GM20000 (cell line): ENCODE measurements around the gene NALF2.

Experiments used
- DNase-seq: peaks from one replicate; pipeline ENCODE4 v3.0.0; 2012; ENCODE audit warnings: low spot score
- TF ChIP-seq, protein P1 (sequence below): IDR thresholded peaks from 2 replicates; pipeline ENCODE4 v1.5.1; 2012; ENCODE audit warnings: mild to moderate bottlenecking, control low read depth; ENCODE audit errors: extremely low read depth, missing control alignments

NALF2 gene

DNA sequence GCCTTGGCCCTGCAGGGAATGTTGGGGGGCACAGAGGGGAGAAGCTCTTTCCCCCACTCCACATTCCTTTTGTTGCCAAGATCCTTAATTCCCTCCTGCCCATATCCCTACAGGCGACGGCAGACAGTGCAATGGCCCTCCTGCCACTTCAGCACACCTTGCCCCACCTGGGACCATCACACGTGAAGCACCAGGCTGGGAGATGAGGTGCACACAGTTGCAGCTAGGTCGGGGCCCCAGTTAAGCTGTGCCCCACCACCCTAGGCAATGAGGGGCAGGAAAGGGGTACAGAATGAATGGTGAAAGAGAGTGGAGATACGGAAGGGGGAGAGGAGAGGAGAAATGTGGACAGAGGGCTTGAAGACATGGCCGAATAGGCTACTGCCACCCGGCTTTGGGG lies 26.2 kb downstream of the NALF2 start:
- TF ChIP-seq, protein P1, sequence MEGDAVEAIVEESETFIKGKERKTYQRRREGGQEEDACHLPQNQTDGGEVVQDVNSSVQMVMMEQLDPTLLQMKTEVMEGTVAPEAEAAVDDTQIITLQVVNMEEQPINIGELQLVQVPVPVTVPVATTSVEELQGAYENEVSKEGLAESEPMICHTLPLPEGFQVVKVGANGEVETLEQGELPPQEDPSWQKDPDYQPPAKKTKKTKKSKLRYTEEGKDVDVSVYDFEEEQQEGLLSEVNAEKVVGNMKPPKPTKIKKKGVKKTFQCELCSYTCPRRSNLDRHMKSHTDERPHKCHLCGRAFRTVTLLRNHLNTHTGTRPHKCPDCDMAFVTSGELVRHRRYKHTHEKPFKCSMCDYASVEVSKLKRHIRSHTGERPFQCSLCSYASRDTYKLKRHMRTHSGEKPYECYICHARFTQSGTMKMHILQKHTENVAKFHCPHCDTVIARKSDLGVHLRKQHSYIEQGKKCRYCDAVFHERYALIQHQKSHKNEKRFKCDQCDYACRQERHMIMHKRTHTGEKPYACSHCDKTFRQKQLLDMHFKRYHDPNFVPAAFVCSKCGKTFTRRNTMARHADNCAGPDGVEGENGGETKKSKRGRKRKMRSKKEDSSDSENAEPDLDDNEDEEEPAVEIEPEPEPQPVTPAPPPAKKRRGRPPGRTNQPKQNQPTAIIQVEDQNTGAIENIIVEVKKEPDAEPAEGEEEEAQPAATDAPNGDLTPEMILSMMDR = no peak
- no peak for DNase-seq

DNA sequence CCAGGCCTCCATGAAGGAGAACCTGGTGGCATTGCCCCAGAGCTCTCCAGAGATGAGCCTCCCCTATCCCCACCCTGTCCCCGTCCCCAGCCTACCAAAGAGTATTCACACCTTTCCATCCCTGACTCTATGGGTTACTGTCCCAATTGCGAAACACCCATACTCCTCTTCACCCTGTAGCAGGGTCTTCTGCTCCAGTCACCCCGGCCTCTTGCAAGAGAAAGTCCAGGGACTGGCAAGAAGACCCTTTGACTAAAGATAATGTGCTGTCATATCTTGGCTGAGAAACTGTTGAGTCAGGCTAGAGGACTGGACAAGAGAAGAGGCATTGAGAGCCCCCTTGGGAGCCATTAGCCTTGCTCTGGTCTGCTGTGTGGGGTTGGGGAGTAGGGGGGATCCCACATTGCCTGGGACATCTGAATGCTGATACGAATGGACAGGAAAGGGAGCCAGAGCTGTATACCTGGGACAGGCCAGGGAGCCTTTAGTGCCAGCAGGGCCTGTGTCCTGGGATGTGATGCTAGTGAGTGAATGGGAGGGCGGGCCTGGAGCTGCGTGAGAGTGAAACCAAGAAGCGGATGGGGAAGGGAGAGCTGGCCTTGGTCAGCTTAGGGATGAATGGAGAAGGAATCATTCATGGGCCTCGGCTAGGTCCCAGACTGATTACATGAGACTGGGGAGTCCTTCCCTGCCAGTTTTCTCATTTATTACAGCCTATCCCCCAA lies 27.1 kb downstream of the NALF2 start:
- no peak for DNase-seq
- TF ChIP-seq, protein P1 = no peak

DNA sequence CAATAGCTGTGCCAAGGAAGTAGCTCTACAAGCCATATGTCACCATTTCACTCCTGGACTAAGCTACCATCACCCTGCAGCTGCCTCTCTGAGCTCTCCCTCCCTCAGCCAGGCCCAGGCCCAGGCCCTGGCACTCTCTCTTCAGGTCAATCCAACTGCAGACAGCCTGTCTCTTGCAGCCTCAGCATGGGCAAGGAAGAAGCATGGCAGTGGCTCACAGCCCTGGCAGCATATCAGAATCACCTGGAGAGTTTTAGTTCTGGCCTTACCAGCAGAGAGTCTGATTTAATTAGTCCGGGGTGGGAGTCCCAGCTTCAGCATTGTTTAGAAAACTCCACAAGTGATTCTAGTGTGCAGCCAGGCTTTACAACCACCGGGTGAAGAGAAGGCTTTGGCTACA lies 31.5 kb downstream of the NALF2 start:
- TF ChIP-seq, protein P1 = no peak
- no peak for DNase-seq

DNA sequence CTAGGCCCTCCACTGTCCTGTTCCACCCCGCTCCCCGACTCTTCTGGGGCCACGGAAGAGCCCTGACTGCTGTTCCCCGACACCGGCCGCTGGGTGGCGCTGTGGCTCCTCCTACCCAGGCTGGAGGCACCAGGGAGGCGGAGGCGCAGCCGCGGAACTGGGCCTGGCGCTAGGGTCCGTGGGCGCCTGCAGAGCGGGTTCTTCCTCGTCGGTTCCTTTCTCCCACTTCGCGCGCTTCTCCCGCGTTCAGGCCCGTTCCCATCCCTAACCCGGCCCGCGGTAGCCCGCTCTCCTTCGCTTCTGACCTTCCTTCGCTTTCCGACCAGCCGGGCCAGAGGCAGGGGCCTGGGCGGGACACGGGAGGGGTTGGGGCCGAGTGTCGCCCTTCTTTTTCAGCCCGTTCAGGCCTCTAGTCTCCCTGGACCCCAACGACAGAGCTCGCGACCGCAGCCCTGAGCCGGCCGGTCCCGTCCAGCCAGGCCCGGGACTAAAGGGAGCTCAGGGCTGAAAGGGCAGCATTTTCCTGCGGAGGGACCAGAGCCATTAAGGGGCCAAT lies 34.3 kb downstream of the NALF2 start:
- TF ChIP-seq, protein P1 = peak; percentile 28
- peak; percentile 60 for DNase-seq

DNA sequence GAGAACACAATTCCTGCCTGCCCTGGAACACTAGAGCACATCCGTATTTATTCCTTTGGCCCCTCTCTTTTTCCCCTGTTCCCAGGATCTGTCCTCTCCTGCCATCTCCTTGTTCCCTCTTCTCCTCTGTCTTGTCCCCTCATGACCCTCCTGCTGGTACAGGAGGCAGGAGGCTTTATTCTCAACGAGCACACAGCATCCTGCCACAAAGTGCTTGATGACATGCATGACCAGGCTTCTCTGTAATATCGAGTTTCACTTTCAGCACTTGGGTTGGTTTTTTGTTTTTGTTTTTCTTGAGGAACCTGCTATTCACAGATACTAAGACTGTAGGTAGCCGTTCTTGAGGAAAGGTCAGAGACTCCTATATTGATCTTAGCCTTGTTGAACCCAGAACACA lies 35.3 kb downstream of the NALF2 start:
- DNase-seq = no peak
- TF ChIP-seq, protein P1 = no peak

DNA sequence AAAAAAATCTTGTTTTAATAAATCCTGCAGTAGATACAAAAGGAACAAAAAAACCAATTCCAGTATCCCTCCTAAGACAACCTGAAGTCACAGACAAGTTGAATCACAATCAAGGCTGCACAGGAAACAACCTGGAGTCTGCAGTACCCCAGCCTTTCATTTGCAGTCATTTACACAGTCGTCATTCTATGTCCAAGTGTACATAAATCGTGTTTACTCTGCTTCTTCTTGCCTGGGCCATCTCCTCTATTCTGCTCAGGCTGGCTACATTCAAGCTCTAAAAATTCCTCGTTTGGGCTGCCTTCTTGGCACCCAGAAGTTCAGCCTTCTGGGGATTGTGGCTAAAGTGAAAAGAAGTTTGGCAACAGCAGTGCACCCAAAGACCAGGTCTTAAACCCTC lies 37.8 kb downstream of the NALF2 start:
- TF ChIP-seq, protein P1 = no peak
- DNase-seq = no peak

DNA sequence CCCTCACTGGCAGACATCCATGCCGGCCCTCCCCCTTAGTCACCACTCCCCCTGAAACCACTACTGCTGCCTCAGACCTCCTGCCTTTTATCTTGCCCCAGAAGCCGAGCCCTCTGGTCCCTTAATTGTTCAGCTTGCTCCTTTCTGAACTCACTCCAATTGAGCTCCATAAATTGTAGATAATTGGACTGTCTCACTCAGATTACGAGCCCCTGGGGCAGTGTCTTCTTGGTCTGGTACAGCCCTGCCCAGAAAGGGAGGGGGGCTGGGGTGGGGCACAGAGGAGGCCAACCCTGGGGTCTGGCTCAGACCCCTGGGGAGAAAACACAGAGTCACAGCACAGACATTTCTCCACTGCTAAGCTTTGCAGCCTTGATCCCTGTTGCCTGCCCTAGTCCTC lies 39.4 kb downstream of the NALF2 start:
- TF ChIP-seq, protein P1 = no peak

More for the DNA sequence above, 39.4 kb downstream of the NALF2 start:
- no peak for DNase-seq
